HEK293 (cell line): ENCODE results near the gene DOCK1.

Experiments
- CTCF ChIA-PET: fragments of 350-600 bp; formaldehyde crosslinking; extraction: SDS; loops from one replicate; lab custom pipeline; 2021; ENCODE audit warnings: antibody characterized with exemption; lab: Yijun Ruan, JAX
- POLR2A ChIA-PET: fragments of 300-600 bp; formaldehyde crosslinking; extraction: SDS; loops from one replicate; lab custom pipeline; 2020; ENCODE audit warnings: antibody characterized with exemption, inconsistent platforms; lab: Yijun Ruan, JAX
- H3K27ac ChIP-seq: fragments of 200-500 bp; sonication (Bioruptor generic); 2 replicates; pipeline ENCODE4 v1.5.1; 2014; ENCODE audit warnings: low read depth, low read length, control low read depth, inconsistent platforms; ENCODE audit errors: extremely low read depth
- H3K36me3 ChIP-seq, 2 experiments: fragments of 200-500 bp in 1 of 2; sonication (Bioruptor generic) in 1 of 2; 1 replicate in 1 of 2; 2 replicates in 1 of 2; pipeline ENCODE4 v1.5.1; 2014 to 2017; ENCODE audit warnings: inconsistent platforms in 2 of 2, low read length in 2 of 2; ENCODE audit not compliant: control insufficient read depth in 2 of 2, insufficient read depth in 1 of 2
- H3K4me1 ChIP-seq: fragments of 200-500 bp; sonication (Bioruptor generic); 2 replicates; pipeline ENCODE4 v1.5.1; 2014; ENCODE audit warnings: mild to moderate bottlenecking, low read length, inconsistent platforms; ENCODE audit not compliant: control insufficient read depth, insufficient read depth
- H3K4me3 ChIP-seq: 2 replicates; pipeline ENCODE4 v1.5.1; 2011; ENCODE audit warnings: low read depth, mild to moderate bottlenecking, control low read depth, low read length, moderate library complexity
- H3K9me3 ChIP-seq: fragments of 200-500 bp; sonication (Bioruptor generic); 2 replicates; pipeline ENCODE4 v1.5.1; 2014; ENCODE audit warnings: low read depth, low read length, inconsistent platforms; ENCODE audit not compliant: control insufficient read depth, insufficient read depth
- BCL11A ChIP-seq: fragments of 450-650 bp; formaldehyde crosslinking; IDR thresholded peaks from 2 replicates; pipeline ENCODE4 v1.5.1; 2016; ENCODE audit warnings: low read depth, missing biosample characterization, missing genetic modification characterization
- HIC1 ChIP-seq: fragments of 450-650 bp; formaldehyde crosslinking; IDR thresholded peaks from 2 replicates; pipeline ENCODE4 v1.5.1; 2016; ENCODE audit warnings: missing biosample characterization, missing genetic modification characterization
- HOXC10 ChIP-seq: sonication (generic); formaldehyde crosslinking; IDR thresholded peaks from 2 replicates; pipeline ENCODE4 v1.8.1; 2023; ENCODE audit warnings: mild to moderate bottlenecking, missing genetic modification reagents
- PRDM2 ChIP-seq: fragments of 450-650 bp; formaldehyde crosslinking; IDR thresholded peaks from 2 replicates; pipeline ENCODE4 v1.5.1; 2016; ENCODE audit warnings: missing biosample characterization, missing genetic modification characterization, borderline replicate concordance
- PRDM4 ChIP-seq: fragments of 450-650 bp; formaldehyde crosslinking; IDR thresholded peaks from 2 replicates; pipeline ENCODE4 v1.5.1; 2017; ENCODE audit warnings: missing biosample characterization, missing genetic modification characterization
- YY2 ChIP-seq: fragments of 450-650 bp; formaldehyde crosslinking; IDR thresholded peaks from 2 replicates; pipeline ENCODE4 v1.5.1; 2016; ENCODE audit warnings: missing biosample characterization, missing genetic modification characterization
- ZBTB26 ChIP-seq: fragments of 450-650 bp; formaldehyde crosslinking; optimal IDR thresholded peaks from 2 replicates; pipeline ENCODE3; 2016; ENCODE audit warnings: missing biosample characterization, mild to moderate bottlenecking, missing genetic modification characterization
- ZBTB7A ChIP-seq: fragments of 450-650 bp; formaldehyde crosslinking; IDR thresholded peaks from 2 replicates; pipeline ENCODE4 v1.5.1; 2016; ENCODE audit warnings: low read depth, missing biosample characterization, missing genetic modification characterization
- ZNF10 ChIP-seq: fragments of 450-650 bp; formaldehyde crosslinking; IDR thresholded peaks from 2 replicates; pipeline ENCODE4 v1.5.1; 2017; ENCODE audit warnings: missing biosample characterization, missing genetic modification characterization
- ZNF140 ChIP-seq: fragments of 450-650 bp; formaldehyde crosslinking; IDR thresholded peaks from 2 replicates; pipeline ENCODE4 v1.5.1; 2016; ENCODE audit warnings: missing biosample characterization, missing genetic modification characterization
- ZNF23 ChIP-seq: fragments of 450-650 bp; formaldehyde crosslinking; IDR thresholded peaks from 2 replicates; pipeline ENCODE4 v1.5.1; 2016; ENCODE audit warnings: missing biosample characterization, missing genetic modification characterization, borderline replicate concordance
- ZNF248 ChIP-seq: fragments of 450-650 bp; formaldehyde crosslinking; IDR thresholded peaks from 2 replicates; pipeline ENCODE4 v1.5.1; 2017; ENCODE audit warnings: missing biosample characterization, missing genetic modification characterization
- ZNF341 ChIP-seq: fragments of 450-650 bp; formaldehyde crosslinking; IDR thresholded peaks from 2 replicates; pipeline ENCODE4; 2016; ENCODE audit warnings: low read depth, missing biosample characterization, missing genetic modification characterization
- ZNF426 ChIP-seq: fragments of 450-650 bp; formaldehyde crosslinking; IDR thresholded peaks from 2 replicates; pipeline ENCODE4 v1.5.1; 2017; ENCODE audit warnings: missing biosample characterization, missing genetic modification characterization, mild to moderate bottlenecking, inconsistent platforms, moderate library complexity
- ZNF501 ChIP-seq: fragments of 450-650 bp; formaldehyde crosslinking; IDR thresholded peaks from 2 replicates; pipeline ENCODE4 v1.5.1; 2016; ENCODE audit warnings: missing biosample characterization, missing genetic modification characterization
- ZNF558 ChIP-seq: fragments of 450-650 bp; formaldehyde crosslinking; IDR thresholded peaks from 2 replicates; pipeline ENCODE4 v1.5.1; 2016; ENCODE audit warnings: missing biosample characterization, missing genetic modification characterization
- ZNF624 ChIP-seq: fragments of 450-650 bp; formaldehyde crosslinking; IDR thresholded peaks from 2 replicates; pipeline ENCODE4 v1.5.1; 2017; ENCODE audit warnings: missing biosample characterization, missing genetic modification characterization
- ZNF768 ChIP-seq: fragments of 450-650 bp; formaldehyde crosslinking; IDR thresholded peaks from 2 replicates; pipeline ENCODE4 v1.5.1; 2018; ENCODE audit warnings: missing biosample characterization, mild to moderate bottlenecking, missing genetic modification characterization
- ZNF777 ChIP-seq: fragments of 450-650 bp; formaldehyde crosslinking; IDR thresholded peaks from 2 replicates; pipeline ENCODE4 v1.5.1; 2017; ENCODE audit warnings: missing biosample characterization, missing genetic modification characterization, borderline replicate concordance
- TF ChIP-seq, protein P1 (sequence below): sonication (generic); formaldehyde crosslinking; IDR thresholded peaks from 2 replicates; pipeline ENCODE4 v1.8.1; 2022; ENCODE audit warnings: mild to moderate bottlenecking, moderate library complexity, missing genetic modification reagents
- TF ChIP-seq, protein P2 (sequence below): fragments of 450-650 bp; formaldehyde crosslinking; IDR thresholded peaks from 2 replicates; pipeline ENCODE4 v1.5.1; 2017; ENCODE audit warnings: missing biosample characterization, missing genetic modification characterization

The DOCK1 gene

GRCh38 chr10:127129104-127129503, 223.9 kb downstream of the DOCK1 start (continued):
- TF ChIP-seq, protein P1, sequence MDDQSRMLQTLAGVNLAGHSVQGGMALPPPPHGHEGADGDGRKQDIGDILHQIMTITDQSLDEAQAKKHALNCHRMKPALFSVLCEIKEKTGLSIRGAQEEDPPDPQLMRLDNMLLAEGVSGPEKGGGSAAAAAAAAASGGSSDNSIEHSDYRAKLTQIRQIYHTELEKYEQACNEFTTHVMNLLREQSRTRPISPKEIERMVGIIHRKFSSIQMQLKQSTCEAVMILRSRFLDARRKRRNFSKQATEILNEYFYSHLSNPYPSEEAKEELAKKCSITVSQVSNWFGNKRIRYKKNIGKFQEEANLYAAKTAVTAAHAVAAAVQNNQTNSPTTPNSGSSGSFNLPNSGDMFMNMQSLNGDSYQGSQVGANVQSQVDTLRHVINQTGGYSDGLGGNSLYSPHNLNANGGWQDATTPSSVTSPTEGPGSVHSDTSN (CRISPR knock-in tag), result no peak
- TF ChIP-seq ZNF624 (tag by site-specific recombination) (no peak), BCL11A (tag by site-specific recombination) (no peak), ZNF10 (tag by site-specific recombination) (no peak), ZNF341 (tag by site-specific recombination) (no peak)
- TF ChIP-seq, all 188 proteins: peak for 0

GRCh38 chr10:127132451-127132850, 227.2 kb downstream of the DOCK1 start:
- POLR2A ChIA-PET, result no interaction called here
- Histone ChIP-seq H3K4me1 (no peaks in the 10 kb centered on the region; the same call in 1 of the 2 replicates), H3K36me3 (peaks cover 0 to 26% of the 10 kb centered on the region in 2 experiments; a peak in 2 of 3 replicates), H3K4me3 (no peak overlapping the region), H3K27ac (no peak overlapping the region), H3K9me3 (no peaks in the 10 kb centered on the region)
- CTCF ChIA-PET, result no interaction called here
- TF ChIP-seq ZNF501 (tag by site-specific recombination) (no peak), HIC1 (tag by site-specific recombination) (no peak), ZNF558 (no peak), HOXC10 (CRISPR knock-in tag) (no peak), ZNF140 (tag by site-specific recombination) (no peak), PRDM2 (no peak), ZNF777 (no peak), ZNF23 (tag by site-specific recombination) (no peak), ZNF768 (tag by site-specific recombination) (no peak), ZBTB7A (tag by site-specific recombination) (no peak), ZBTB26 (tag by site-specific recombination) (no peak), ZNF426 (tag by site-specific recombination) (no peak), ZNF248 (tag by site-specific recombination) (no peak), YY2 (no peak), PRDM4 (tag by site-specific recombination) (no peak)
- TF ChIP-seq, protein P1 (CRISPR knock-in tag), result no peak
- TF ChIP-seq, protein P2, sequence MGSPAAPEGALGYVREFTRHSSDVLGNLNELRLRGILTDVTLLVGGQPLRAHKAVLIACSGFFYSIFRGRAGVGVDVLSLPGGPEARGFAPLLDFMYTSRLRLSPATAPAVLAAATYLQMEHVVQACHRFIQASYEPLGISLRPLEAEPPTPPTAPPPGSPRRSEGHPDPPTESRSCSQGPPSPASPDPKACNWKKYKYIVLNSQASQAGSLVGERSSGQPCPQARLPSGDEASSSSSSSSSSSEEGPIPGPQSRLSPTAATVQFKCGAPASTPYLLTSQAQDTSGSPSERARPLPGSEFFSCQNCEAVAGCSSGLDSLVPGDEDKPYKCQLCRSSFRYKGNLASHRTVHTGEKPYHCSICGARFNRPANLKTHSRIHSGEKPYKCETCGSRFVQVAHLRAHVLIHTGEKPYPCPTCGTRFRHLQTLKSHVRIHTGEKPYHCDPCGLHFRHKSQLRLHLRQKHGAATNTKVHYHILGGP (tag by site-specific recombination), result no peak
